Omental fat pad (tissue), 4 donors: Measurements from ENCODE around the gene BSN. TPM values are rescaled to one million over a fixed set of nuclear protein-coding genes. Genes with fewer than 3 reads are reported as not detected.

Source experiments
- ATAC-seq: fragments of 150-250 bp; one replicate; pipeline ENCODE4 v1.9.1; 2016; ENCODE audit warnings: mild to moderate bottlenecking, moderate library complexity; ENCODE audit not compliant: low FRiP score
- DNase-seq: peaks from one replicate; pipeline ENCODE4 v3.0.0-alpha.2; 2019; ENCODE audit warnings: low spot score
- CTCF ChIP-seq, 3 donors: fragments of 450-650 bp; IDR thresholded peaks; one replicate each; pipeline ENCODE4 v1.5.1; 2016 to 2017; ENCODE audit warnings: antibody characterized with exemption in 3 of 3, mild to moderate bottlenecking in 3 of 3, moderate library complexity in 2 of 3
- total RNA-seq, 4 donors: library from RNA; depleted of rRNA; stranded (reverse); fragments of >200 nt; gene quantifications; one replicate each; pipeline ENCODE4 v1.1.0, GENCODE V29; 2016

BSN gene
- total RNA-seq, 4 donors from 2014 or later: 0.09 to 0.63 (median 0.37) TPM

GRCh38 chr3:49617390-49618013, 63.2 kb downstream of the BSN start:
- TF ChIP-seq CTCF (IDR thresholded peaks at IDR 0.05): no peak
- ATAC-seq: no peak
- no peak for DNase-seq

DNA sequence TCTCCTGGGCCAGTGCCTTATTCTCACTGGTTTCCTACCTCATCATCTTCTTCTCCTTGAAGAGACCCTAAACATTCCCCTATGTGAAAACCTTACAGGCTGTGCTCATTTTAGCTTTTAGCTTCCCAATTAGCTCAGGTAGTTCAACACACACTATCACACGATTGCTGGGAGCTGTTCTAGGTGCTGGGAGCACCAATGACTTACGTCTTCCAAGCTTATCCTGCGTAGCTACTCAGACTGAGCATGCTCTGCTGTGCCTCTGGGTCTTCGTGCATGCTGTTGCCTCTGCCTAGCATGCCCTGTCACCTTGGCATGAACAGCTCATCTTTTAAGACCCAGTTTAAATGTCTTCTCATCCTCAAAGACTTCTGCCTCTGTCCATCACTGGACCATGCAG, 64.1 kb downstream of the BSN start:
- ATAC-seq (no peak), DNase-seq (no peak)
- no peak for TF ChIP-seq CTCF (IDR thresholded peaks at IDR 0.05)

- no peak for TF ChIP-seq CTCF (IDR thresholded peaks at IDR 0.05)
- ATAC-seq (no peak), DNase-seq (no peak)
These were observed 65.4 kb downstream of the BSN start for GRCh38 chr3:49619649-49620048.

DNA sequence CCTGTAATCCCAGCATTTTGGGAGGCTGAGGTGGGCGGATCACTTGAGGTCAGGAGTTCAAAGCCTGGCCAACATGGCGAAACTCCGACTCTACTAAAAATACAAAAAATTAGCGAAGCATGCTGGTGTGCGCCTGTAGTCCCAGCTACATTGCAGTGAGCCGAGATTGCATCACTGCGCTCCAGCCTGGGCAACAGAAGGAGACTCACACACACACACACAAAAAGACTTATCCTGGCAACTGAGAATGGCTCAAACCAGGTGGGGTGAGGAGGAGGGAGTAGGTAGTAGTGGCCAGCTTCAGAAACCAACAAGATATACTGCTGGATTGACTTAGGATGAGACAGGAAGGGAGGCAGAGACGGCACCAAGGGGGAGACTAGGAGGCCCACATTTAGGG, 66.5 kb downstream of the BSN start:
- DNase-seq (no peak), ATAC-seq (no peak)
- TF ChIP-seq CTCF (IDR thresholded peaks at IDR 0.05): no peak

GRCh38 chr3:49623071-49623470, 68.8 kb downstream of the BSN start:
- DNase-seq: no peak
- no peak for TF ChIP-seq CTCF (IDR thresholded peaks at IDR 0.05)
- no peak for ATAC-seq

- DNase-seq (no peak), ATAC-seq (no peak)
- TF ChIP-seq CTCF (IDR thresholded peaks at IDR 0.05): no peak
These were observed 70.8 kb downstream of the BSN start for GRCh38 chr3:49625071-49625470.

DNA sequence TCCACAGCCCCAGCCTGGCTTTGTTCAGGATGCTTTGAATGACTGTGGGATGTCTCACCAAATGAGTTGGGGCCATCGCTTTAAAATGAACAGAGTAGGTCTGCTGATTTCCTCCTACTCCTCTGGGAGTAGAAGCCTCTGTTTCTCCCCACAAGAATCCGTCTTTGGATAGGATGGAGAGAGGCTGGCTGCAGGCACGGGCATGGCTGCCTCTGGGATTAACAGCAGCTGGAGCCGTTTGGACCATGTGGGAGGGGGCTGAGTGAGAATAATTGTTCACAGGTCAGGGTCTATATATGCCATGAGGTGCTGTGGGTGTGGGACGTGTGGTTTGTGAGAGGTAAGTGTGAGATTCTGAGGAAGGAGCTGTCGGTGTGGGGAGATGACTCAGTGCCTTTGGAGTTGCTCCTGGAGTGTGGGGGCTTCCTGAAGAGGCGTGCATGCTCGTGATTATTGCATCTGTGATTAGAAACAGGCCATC, 71.9 kb downstream of the BSN start:
- DNase-seq (no peak), ATAC-seq (no peak)
- no peak for TF ChIP-seq CTCF (IDR thresholded peaks at IDR 0.05)
